GM12878 (cell line): ENCODE data around the gene USP37. TPM values are rescaled to one million over a fixed set of nuclear protein-coding genes. Genes with fewer than 3 reads are reported as not detected.
A peak's percentile ranks its signal among the peaks of the same experiment; 100 is the strongest.

ENCODE experiments used
- BCL11A ChIP-seq: IDR thresholded peaks from 2 replicates; pipeline ENCODE4 v1.6.1; 2011; ENCODE audit warnings: low read depth, low read length
- BCLAF1 ChIP-seq: fragments of 450-650 bp; IDR thresholded peaks from 2 replicates; pipeline ENCODE4 v1.6.1; 2017; ENCODE audit warnings: antibody characterized with exemption, mild to moderate bottlenecking, moderate library complexity
- CREM ChIP-seq: IDR thresholded peaks from 2 replicates; pipeline ENCODE4 v1.6.1; 2014; ENCODE audit warnings: antibody characterized with exemption, low read depth
- DPF2 ChIP-seq: fragments of 450-650 bp; IDR thresholded peaks from 2 replicates; pipeline ENCODE4 v1.6.1; 2017; ENCODE audit warnings: mild to moderate bottlenecking
- EP300 ChIP-seq, 2 experiments: fragments of 150-350 bp in 1 of 2; IDR thresholded peaks; 2 replicates each; pipeline ENCODE4 v1.6.1; 2011 to 2012; ENCODE audit warnings: low read depth in 2 of 2, low read length in 2 of 2, borderline replicate concordance in 1 of 2, improper control_type of control experiment in 1 of 2, inconsistent platforms in 1 of 2; ENCODE audit not compliant: control insufficient read depth in 1 of 2
- HDAC6 ChIP-seq: fragments of 200-600 bp; sonication (generic); IDR thresholded peaks from one replicate; pipeline ENCODE4 v1.8.0; 2017; ENCODE audit warnings: antibody characterized with exemption; ENCODE audit not compliant: unreplicated experiment
- IKZF2 ChIP-seq, 2 experiments: fragments of 450-650 bp; IDR thresholded peaks; 2 replicates each; pipeline ENCODE4 v1.6.1; 2017; ENCODE audit warnings: mild to moderate bottlenecking in 2 of 2, moderate library complexity in 2 of 2
- IRF4 ChIP-seq: IDR thresholded peaks from 2 replicates; pipeline ENCODE4 v1.6.1; 2011; ENCODE audit warnings: low read depth, low read length
- KDM1A ChIP-seq: fragments of 200-600 bp; sonication (generic); IDR thresholded peaks from 2 replicates; pipeline ENCODE4 v1.6.1; 2016; ENCODE audit warnings: borderline replicate concordance
- MEF2B ChIP-seq: fragments of 450-650 bp; IDR thresholded peaks from 2 replicates; pipeline ENCODE4 v1.6.1; 2018; ENCODE audit warnings: mild to moderate bottlenecking, moderate library complexity; ENCODE audit not compliant: partially characterized antibody, poor library complexity, severe bottlenecking
- NFYB ChIP-seq: IDR thresholded peaks from 2 replicates; pipeline ENCODE4 v1.6.1; 2011; ENCODE audit warnings: low read depth, mild to moderate bottlenecking, low read length, improper control_type of control experiment, moderate library complexity; ENCODE audit not compliant: insufficient read depth
- PRDM15 ChIP-seq: fragments of 450-650 bp; formaldehyde crosslinking; IDR thresholded peaks from 2 replicates; pipeline ENCODE4 v1.4.0; 2020; ENCODE audit warnings: mild to moderate bottlenecking, moderate library complexity
- RUNX3 ChIP-seq: IDR thresholded peaks from 2 replicates; pipeline ENCODE4 v1.6.1; 2012; ENCODE audit warnings: low read length, inconsistent platforms
- SPI1 ChIP-seq: IDR thresholded peaks from 2 replicates; pipeline ENCODE4 v1.6.1; 2011; ENCODE audit warnings: low read depth, mild to moderate bottlenecking, low read length, moderate library complexity, borderline replicate concordance; ENCODE audit not compliant: insufficient read depth
- ZBTB4 ChIP-seq: fragments of 450-650 bp; formaldehyde crosslinking; IDR thresholded peaks from 2 replicates; pipeline ENCODE4 v1.4.0; 2022; ENCODE audit warnings: mild to moderate bottlenecking, moderate library complexity
- polyA plus RNA-seq, 11 experiments: library from polyadenylated mRNA; depleted of rRNA in 4 of 11; unstranded in 6 of 11; stranded (reverse) in 5 of 11; fragments of >200 nt; fragmentation: Nextera tagmentation in 4 of 11; fragmentation: Illumina TruSeq in 1 of 11; extraction: Ambion mirVana in 4 of 11; extraction: Trizol in 1 of 11; gene quantifications; 1 replicate in 1 of 11; 2 replicates in 10 of 11; pipeline versions ENCODE4 v1.2.1 to v1.2.3, GENCODE V29; 2011 to 2016; ENCODE audit warnings: inconsistent platforms in 2 of 11, missing spikeins in 2 of 11, low read depth in 1 of 11
- total RNA-seq, 4 experiments: library from RNA; depleted of rRNA in 3 of 4; stranded (reverse); fragments of >200 nt in 3 of 4; fragmentation: Illumina TruSeq in 1 of 4; extraction: Trizol in 1 of 4; gene quantifications; 2 replicates each; pipeline versions ENCODE4 v1.2.1 to v1.2.3, GENCODE V29; 2013 to 2021
- TF ChIP-seq, protein P1 (sequence below): fragments of 450-650 bp; IDR thresholded peaks from 2 replicates; pipeline ENCODE4 v1.6.1; 2018; ENCODE audit warnings: mild to moderate bottlenecking, low read depth, moderate library complexity; ENCODE audit not compliant: partially characterized antibody

Gene USP37
- total and polyA plus RNA-seq, 10 of the 15 experiments (the other 5 are each of a cell fraction or from before 2014, with no cell fraction given): 2.8 to 16.0 (median 10.4) TPM

DNA sequence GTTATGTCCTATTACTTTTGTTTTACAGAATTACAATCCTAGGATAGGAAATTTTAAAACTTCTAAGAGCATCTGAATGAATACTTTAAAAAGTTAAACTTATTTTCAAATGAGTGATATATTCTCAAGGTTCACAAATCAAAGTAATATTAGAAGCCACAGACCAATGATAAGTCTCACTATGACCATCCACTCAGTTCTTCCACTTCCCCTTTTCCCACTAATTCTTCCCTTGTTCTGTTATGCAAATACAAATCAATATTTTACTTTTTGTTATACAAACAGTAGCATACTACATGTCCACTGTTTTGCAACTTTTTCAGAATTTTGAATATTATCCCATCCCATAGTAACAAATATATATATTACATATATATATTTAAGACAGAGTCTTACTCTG, 20.2 kb downstream of the USP37 start (continued):
- peak; percentile 94 for TF ChIP-seq SPI1
- TF ChIP-seq HDAC6: no peak
- no peak for TF ChIP-seq KDM1A
- peak; percentile 71 to 76; a peak in 3 of 4 replicates for TF ChIP-seq IKZF2 (IDR thresholded peaks at IDR 0.05)
- no peak for TF ChIP-seq IRF4
- no peak for TF ChIP-seq PRDM15 (CRISPR knock-in tag)
- no peak for TF ChIP-seq NFYB
- TF ChIP-seq MEF2B: no peak
- TF ChIP-seq, protein P1, sequence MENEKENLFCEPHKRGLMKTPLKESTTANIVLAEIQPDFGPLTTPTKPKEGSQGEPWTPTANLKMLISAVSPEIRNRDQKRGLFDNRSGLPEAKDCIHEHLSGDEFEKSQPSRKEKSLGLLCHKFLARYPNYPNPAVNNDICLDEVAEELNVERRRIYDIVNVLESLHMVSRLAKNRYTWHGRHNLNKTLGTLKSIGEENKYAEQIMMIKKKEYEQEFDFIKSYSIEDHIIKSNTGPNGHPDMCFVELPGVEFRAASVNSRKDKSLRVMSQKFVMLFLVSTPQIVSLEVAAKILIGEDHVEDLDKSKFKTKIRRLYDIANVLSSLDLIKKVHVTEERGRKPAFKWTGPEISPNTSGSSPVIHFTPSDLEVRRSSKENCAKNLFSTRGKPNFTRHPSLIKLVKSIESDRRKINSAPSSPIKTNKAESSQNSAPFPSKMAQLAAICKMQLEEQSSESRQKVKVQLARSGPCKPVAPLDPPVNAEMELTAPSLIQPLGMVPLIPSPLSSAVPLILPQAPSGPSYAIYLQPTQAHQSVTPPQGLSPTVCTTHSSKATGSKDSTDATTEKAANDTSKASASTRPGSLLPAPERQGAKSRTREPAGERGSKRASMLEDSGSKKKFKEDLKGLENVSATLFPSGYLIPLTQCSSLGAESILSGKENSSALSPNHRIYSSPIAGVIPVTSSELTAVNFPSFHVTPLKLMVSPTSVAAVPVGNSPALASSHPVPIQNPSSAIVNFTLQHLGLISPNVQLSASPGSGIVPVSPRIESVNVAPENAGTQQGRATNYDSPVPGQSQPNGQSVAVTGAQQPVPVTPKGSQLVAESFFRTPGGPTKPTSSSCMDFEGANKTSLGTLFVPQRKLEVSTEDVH: no peak
- TF ChIP-seq RUNX3: peak; percentile 94
- TF ChIP-seq ZBTB4: no peak
- TF ChIP-seq DPF2: peak; percentile 43; the same call in 1 of the 2 replicates
- TF ChIP-seq BCL11A: peak; percentile 51; the same call in 1 of the 2 replicates
- 0 out of 4 replicates have a peak, but pooled peaks of 1 of the 2 experiments have one; percentile 25 for TF ChIP-seq EP300 (IDR thresholded peaks at IDR 0.05; ENCODE audit: borderline replicate concordance in 1 of 2, control insufficient read depth in 1 of 2, low read depth in 2 of 2, low read length in 2 of 2)
- TF ChIP-seq BCLAF1: no peak
- 0 out of 2 replicates have a peak, but pooled peaks have one; percentile 15 for TF ChIP-seq CREM
